K562 (cell line): ENCODE data around the gene ZKSCAN7.

Experiments used
- EZH2 ChIP-seq: IDR thresholded peaks from 2 replicates; pipeline ENCODE4 v1.6.1; 2012; ENCODE audit warnings: low read depth, mild to moderate bottlenecking, inconsistent platforms, low read length, borderline replicate concordance
- ZKSCAN8 ChIP-seq: fragments of 200-800 bp; sonication (Bioruptor generic); IDR thresholded peaks from 2 replicates; pipeline ENCODE4 v1.6.1; 2016; ENCODE audit warnings: missing genetic modification characterization, missing compliant biosample characterization
- TF ChIP-seq, protein P1 (sequence below), 3 experiments: IDR thresholded peaks in 2 of 3; conservative IDR thresholded peaks in 1 of 3; 2 replicates each; pipeline ENCODE4 v1.5.1; 2011 to 2012; ENCODE audit warnings: low read length in 3 of 3, mild to moderate bottlenecking in 3 of 3, control low read depth in 2 of 3, improper control_type of control experiment in 1 of 3, inconsistent platforms in 1 of 3, low read depth in 1 of 3, mixed read lengths in 1 of 3, moderate library complexity in 1 of 3; ENCODE audit not compliant: insufficient read depth in 2 of 3

DNA sequence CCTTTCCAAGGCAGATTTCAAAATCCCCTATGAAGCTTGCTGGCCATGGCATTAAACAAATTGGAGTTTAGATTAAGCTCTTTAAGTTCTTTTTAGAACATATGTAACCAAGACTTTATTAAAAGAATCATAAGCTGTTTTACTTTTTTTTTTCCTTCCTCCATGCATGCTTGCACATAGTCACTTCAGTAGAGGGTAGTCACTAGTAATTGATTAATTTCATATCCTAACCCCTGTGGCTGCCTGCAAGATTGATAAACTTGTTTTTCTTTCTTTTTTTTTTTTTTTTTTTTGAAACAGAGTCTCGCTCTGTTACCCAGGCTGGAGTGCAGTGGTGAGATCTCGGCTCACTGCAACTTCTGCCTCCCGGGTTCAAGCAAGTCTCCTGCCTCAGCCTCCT is 33.3 kb upstream of the ZKSCAN7 start:
- TF ChIP-seq EZH2 (no peak), ZKSCAN8 (CRISPR knock-in tag) (no peak)
- TF ChIP-seq, protein P1, sequence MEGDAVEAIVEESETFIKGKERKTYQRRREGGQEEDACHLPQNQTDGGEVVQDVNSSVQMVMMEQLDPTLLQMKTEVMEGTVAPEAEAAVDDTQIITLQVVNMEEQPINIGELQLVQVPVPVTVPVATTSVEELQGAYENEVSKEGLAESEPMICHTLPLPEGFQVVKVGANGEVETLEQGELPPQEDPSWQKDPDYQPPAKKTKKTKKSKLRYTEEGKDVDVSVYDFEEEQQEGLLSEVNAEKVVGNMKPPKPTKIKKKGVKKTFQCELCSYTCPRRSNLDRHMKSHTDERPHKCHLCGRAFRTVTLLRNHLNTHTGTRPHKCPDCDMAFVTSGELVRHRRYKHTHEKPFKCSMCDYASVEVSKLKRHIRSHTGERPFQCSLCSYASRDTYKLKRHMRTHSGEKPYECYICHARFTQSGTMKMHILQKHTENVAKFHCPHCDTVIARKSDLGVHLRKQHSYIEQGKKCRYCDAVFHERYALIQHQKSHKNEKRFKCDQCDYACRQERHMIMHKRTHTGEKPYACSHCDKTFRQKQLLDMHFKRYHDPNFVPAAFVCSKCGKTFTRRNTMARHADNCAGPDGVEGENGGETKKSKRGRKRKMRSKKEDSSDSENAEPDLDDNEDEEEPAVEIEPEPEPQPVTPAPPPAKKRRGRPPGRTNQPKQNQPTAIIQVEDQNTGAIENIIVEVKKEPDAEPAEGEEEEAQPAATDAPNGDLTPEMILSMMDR (IDR thresholded peaks at IDR 0.05 in 2 of 3, conservative IDR thresholded peaks at IDR 0.05 in 1 of 3; ENCODE audit: insufficient read depth in 2 of 3, low read depth in 1 of 3, low read length in 3 of 3), result no peak
